ENCODE data around the gene CAPN13. TPM values are rescaled to one million over a fixed set of nuclear protein-coding genes. Genes with fewer than 3 reads are reported as not detected.

Gene CAPN13
- total RNA-seq, 1 donor from 2014 or later, result not detected

DNA sequence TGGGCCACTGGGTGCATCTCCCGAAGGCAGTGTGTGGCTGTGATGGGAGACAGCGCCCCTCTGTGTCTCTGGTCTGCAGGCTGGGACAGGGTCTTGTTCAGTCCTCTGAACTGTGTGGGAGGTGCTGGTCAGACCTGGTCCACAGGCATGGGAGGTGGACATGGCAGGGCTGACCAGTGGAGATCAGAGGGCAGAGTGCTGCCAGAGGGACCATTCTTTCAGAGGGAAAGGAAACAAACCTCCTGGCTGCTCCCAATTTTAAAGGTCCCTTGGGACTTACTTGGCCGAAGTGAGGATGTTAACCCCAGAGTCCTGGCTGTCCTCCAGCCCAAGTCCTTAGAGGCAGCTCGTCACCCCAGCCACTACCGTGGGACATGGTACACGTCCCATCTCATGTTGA is 4.0 kb downstream of the CAPN13 start:
- H3K4me1 Mint-ChIP-seq (ENCODE audit: low read depth, unreplicated experiment), result no peaks in the 10 kb centered on the region
- H3K36me3 Mint-ChIP-seq (ENCODE audit: low read depth, unreplicated experiment), result no peaks in the 10 kb centered on the region
- no peaks in the 10 kb centered on the region for H3K36me3 ChIP-seq (ENCODE audit: insufficient read depth, low read length)
- no peaks in the 10 kb centered on the region for H3K9me3 ChIP-seq (ENCODE audit: insufficient read depth, low read depth, low read length)
- TF ChIP-seq EZH2 (IDR thresholded peaks at IDR 0.05; ENCODE audit: insufficient read depth, low read length), result no peak
- TF ChIP-seq, protein P1, sequence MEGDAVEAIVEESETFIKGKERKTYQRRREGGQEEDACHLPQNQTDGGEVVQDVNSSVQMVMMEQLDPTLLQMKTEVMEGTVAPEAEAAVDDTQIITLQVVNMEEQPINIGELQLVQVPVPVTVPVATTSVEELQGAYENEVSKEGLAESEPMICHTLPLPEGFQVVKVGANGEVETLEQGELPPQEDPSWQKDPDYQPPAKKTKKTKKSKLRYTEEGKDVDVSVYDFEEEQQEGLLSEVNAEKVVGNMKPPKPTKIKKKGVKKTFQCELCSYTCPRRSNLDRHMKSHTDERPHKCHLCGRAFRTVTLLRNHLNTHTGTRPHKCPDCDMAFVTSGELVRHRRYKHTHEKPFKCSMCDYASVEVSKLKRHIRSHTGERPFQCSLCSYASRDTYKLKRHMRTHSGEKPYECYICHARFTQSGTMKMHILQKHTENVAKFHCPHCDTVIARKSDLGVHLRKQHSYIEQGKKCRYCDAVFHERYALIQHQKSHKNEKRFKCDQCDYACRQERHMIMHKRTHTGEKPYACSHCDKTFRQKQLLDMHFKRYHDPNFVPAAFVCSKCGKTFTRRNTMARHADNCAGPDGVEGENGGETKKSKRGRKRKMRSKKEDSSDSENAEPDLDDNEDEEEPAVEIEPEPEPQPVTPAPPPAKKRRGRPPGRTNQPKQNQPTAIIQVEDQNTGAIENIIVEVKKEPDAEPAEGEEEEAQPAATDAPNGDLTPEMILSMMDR (IDR thresholded peaks at IDR 0.05; ENCODE audit: insufficient read depth, low read depth, low read length), result no peak
- no peaks in the 10 kb centered on the region for H3K27me3 ChIP-seq (ENCODE audit: insufficient read depth, low read length)
- no peak overlapping the region for H3K4me2 ChIP-seq (ENCODE audit: low read length)
- FAIRE-seq (no peak), DNase-seq (ENCODE audit: low read depth) (no peak)
- H3K27ac ChIP-seq (ENCODE audit: low read depth, low read length), result no peak overlapping the region
- no peak overlapping the region for H3K9ac ChIP-seq (ENCODE audit: low read length)
- H3K4me3 Mint-ChIP-seq (ENCODE audit: unreplicated experiment), result no peak overlapping the region
- H3K79me2 ChIP-seq (ENCODE audit: insufficient read depth, low read length), result no peaks in the 10 kb centered on the region
- H3K27me3 Mint-ChIP-seq (ENCODE audit: low read depth, unreplicated experiment), result peaks cover 16% of the 10 kb centered on the region
- no peaks in the 10 kb centered on the region for H3K4me1 ChIP-seq (ENCODE audit: insufficient read depth, low read length)
- H4K20me1 ChIP-seq (ENCODE audit: insufficient read depth, low read length), result no peaks in the 10 kb centered on the region
- H3K27ac Mint-ChIP-seq (ENCODE audit: unreplicated experiment), result no peak overlapping the region
- no peaks in the 10 kb centered on the region for H3K9me3 Mint-ChIP-seq (ENCODE audit: unreplicated experiment)
- no peak overlapping the region for H3K4me3 ChIP-seq (ENCODE audit: insufficient read depth, low read depth, low read length)
- H2AFZ ChIP-seq (ENCODE audit: low read depth, low read length), result no peak overlapping the region

DNA sequence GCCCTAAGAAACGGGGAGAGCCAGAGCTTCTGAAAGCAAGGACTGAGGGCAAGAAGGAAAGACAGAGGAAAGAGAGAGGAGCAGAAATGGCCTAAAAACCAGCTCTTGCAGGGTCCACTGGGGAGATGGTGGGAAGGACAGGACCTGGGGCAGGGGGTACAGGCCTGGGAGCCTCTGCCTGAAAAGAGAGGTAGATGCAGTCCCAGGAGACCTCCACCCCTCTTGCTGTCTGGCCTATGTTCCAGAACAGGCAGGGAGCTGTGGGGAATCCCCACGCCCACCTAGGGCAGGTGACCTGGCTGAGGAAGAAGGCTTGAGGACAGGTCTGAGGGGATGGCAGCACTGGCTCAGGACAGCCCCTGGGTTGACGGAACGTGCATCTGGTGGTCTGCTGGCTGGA is 4.6 kb downstream of the CAPN13 start:
- no peak overlapping the region for H3K4me2 ChIP-seq (ENCODE audit: low read length)
- no peaks in the 10 kb centered on the region for H3K36me3 ChIP-seq (ENCODE audit: insufficient read depth, low read length)
- no peaks in the 10 kb centered on the region for H3K27me3 ChIP-seq (ENCODE audit: insufficient read depth, low read length)
- Mint-ChIP-seq H3K4me1 (ENCODE audit: low read depth, unreplicated experiment) (no peaks in the 10 kb centered on the region), H3K27me3 (ENCODE audit: low read depth, unreplicated experiment) (peaks cover 14% of the 10 kb centered on the region), H3K36me3 (ENCODE audit: low read depth, unreplicated experiment) (no peaks in the 10 kb centered on the region), H3K4me3 (ENCODE audit: unreplicated experiment) (no peak overlapping the region), H3K27ac (ENCODE audit: unreplicated experiment) (no peak overlapping the region), H3K9me3 (ENCODE audit: unreplicated experiment) (no peaks in the 10 kb centered on the region)
- no peak overlapping the region for H3K27ac ChIP-seq (ENCODE audit: low read depth, low read length)
- H2AFZ ChIP-seq (ENCODE audit: low read depth, low read length), result no peak overlapping the region
- H3K4me1 ChIP-seq (ENCODE audit: insufficient read depth, low read length), result no peaks in the 10 kb centered on the region
- no peak overlapping the region for H3K9ac ChIP-seq (ENCODE audit: low read length)
- no peak for FAIRE-seq
- H3K9me3 ChIP-seq (ENCODE audit: insufficient read depth, low read depth, low read length), result no peaks in the 10 kb centered on the region
- TF ChIP-seq, protein P1 (IDR thresholded peaks at IDR 0.05; ENCODE audit: insufficient read depth, low read depth, low read length), result no peak
- no peak for TF ChIP-seq EZH2 (IDR thresholded peaks at IDR 0.05; ENCODE audit: insufficient read depth, low read length)
- no peaks in the 10 kb centered on the region for H3K79me2 ChIP-seq (ENCODE audit: insufficient read depth, low read length)
- H3K4me3 ChIP-seq (ENCODE audit: insufficient read depth, low read depth, low read length), result no peak overlapping the region
- DNase-seq (ENCODE audit: low read depth), result no peak
- no peaks in the 10 kb centered on the region for H4K20me1 ChIP-seq (ENCODE audit: insufficient read depth, low read length)

DNA sequence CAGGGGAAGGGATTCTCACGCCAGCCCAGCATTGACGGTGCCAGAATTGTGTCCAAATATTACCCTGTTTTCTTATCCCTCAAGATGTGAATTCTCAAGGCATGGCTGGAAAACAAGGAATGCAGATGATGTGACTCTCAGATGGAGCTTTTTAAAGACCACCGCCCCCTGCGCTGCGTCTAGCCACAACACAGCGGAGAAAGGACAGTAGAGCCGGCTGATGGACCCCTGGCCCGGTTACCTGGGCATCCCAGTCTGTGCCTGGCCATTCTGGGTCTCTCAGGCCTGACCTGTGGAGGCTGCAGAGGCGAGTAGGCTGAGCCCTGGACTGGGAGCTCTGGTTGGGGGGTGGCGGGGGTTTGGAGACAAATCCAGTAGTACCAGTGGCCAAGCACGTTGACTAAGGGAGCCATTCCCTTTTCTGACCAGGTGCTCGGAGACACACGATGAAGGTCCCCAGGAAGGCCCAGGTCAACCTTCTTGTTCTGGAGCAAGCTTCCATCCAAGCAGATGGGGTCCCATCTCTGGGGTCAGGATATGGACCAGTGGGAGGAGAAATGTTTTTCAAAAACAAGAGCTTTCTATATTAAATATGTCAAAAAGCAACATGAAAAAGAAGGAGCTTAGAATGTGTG is 5.3 kb downstream of the CAPN13 start:
- no peak for DNase-seq (ENCODE audit: low read depth)
- no peaks in the 10 kb centered on the region for H3K4me1 Mint-ChIP-seq (ENCODE audit: low read depth, unreplicated experiment)
- Histone ChIP-seq H3K27me3 (ENCODE audit: insufficient read depth, low read length) (no peaks in the 10 kb centered on the region), H4K20me1 (ENCODE audit: insufficient read depth, low read length) (no peaks in the 10 kb centered on the region), H3K4me2 (ENCODE audit: low read length) (no peak overlapping the region), H3K4me3 (ENCODE audit: insufficient read depth, low read depth, low read length) (no peak overlapping the region), H3K9ac (ENCODE audit: low read length) (no peak overlapping the region), H3K36me3 (ENCODE audit: insufficient read depth, low read length) (no peaks in the 10 kb centered on the region), H3K79me2 (ENCODE audit: insufficient read depth, low read length) (no peaks in the 10 kb centered on the region), H3K4me1 (ENCODE audit: insufficient read depth, low read length) (no peaks in the 10 kb centered on the region), H2AFZ (ENCODE audit: low read depth, low read length) (no peak overlapping the region), H3K27ac (ENCODE audit: low read depth, low read length) (no peak overlapping the region), H3K9me3 (ENCODE audit: insufficient read depth, low read depth, low read length) (no peaks in the 10 kb centered on the region)
- FAIRE-seq, result no peak
- no peaks in the 10 kb centered on the region for H3K36me3 Mint-ChIP-seq (ENCODE audit: low read depth, unreplicated experiment)
- H3K27ac Mint-ChIP-seq (ENCODE audit: unreplicated experiment), result no peak overlapping the region
- peaks cover 10% of the 10 kb centered on the region for H3K27me3 Mint-ChIP-seq (ENCODE audit: low read depth, unreplicated experiment)
- no peak overlapping the region for H3K4me3 Mint-ChIP-seq (ENCODE audit: unreplicated experiment)
- H3K9me3 Mint-ChIP-seq (ENCODE audit: unreplicated experiment), result no peaks in the 10 kb centered on the region
- TF ChIP-seq, protein P1 (IDR thresholded peaks at IDR 0.05; ENCODE audit: insufficient read depth, low read depth, low read length), result no peak
- no peak for TF ChIP-seq EZH2 (IDR thresholded peaks at IDR 0.05; ENCODE audit: insufficient read depth, low read length)
